HG02870 (cell line): ENCODE results near the gene FPR3.
"Not testable (repeated sequence)": the region's sequence is repeated elsewhere in the genome, so short reads cannot be mapped to it uniquely, and the experiment has no call there.

ENCODE experiments used
- ATAC-seq: cut with Tn5 transposase; IDR thresholded peaks from one replicate; pipeline ENCODE4 v1.9.1; 2021; ENCODE audit warnings: mild to moderate bottlenecking, moderate library complexity; ENCODE audit not compliant: unreplicated experiment

FPR3 gene

GRCh38 chr19:51783372-51783771 is 11.6 kb upstream of the FPR3 start:
- ATAC-seq, result no peak

GRCh38 chr19:51784109-51784785 is 10.7 kb upstream of the FPR3 start:
- ATAC-seq, result no peak

- no peak for ATAC-seq
Observed at GRCh38 chr19:51784922-51785690, 9.9 kb upstream of the FPR3 start.

- no peak for ATAC-seq
Observed at GRCh38 chr19:51786646-51787494, 8.1 kb upstream of the FPR3 start.

GRCh38 chr19:51788029-51788428 is 6.9 kb upstream of the FPR3 start:
- ATAC-seq, result no peak

- no peak for ATAC-seq
Observed at GRCh38 chr19:51789061-51789795, 5.7 kb upstream of the FPR3 start.

GRCh38 chr19:51792932-51793331 is 2.0 kb upstream of the FPR3 start:
- ATAC-seq, result no peak

GRCh38 chr19:51793994-51794393 is 963 bp upstream of the FPR3 start:
- ATAC-seq, result no peak

- no peak for ATAC-seq
Observed at GRCh38 chr19:51796195-51796679, 1.3 kb downstream of the FPR3 start.

GRCh38 chr19:51797480-51797879 is 2.5 kb downstream of the FPR3 start:
- no peak for ATAC-seq

- ATAC-seq, result no peak
Observed at GRCh38 chr19:51798062-51798461, 3.1 kb downstream of the FPR3 start.

- no peak for ATAC-seq
Observed at GRCh38 chr19:51799034-51799773, 4.2 kb downstream of the FPR3 start.

- no peak for ATAC-seq
Observed at GRCh38 chr19:51799774-51800472, 5.0 kb downstream of the FPR3 start.

GRCh38 chr19:51800473-51801244 is 5.7 kb downstream of the FPR3 start:
- no peak for ATAC-seq

GRCh38 chr19:51802775-51803174 is 7.8 kb downstream of the FPR3 start:
- ATAC-seq, result no peak

- no peak for ATAC-seq
Observed at GRCh38 chr19:51803519-51803918, 8.6 kb downstream of the FPR3 start.

GRCh38 chr19:51803967-51804366 is 9.0 kb downstream of the FPR3 start:
- no peak for ATAC-seq

- ATAC-seq, result not testable (repeated sequence)
Observed at GRCh38 chr19:51804789-51805188, 9.8 kb downstream of the FPR3 start.

GRCh38 chr19:51805396-51805795 is 10.4 kb downstream of the FPR3 start:
- not testable (repeated sequence) for ATAC-seq
